ENCODE data around the gene ARHGEF28. TPM values are rescaled to one million over a fixed set of nuclear protein-coding genes. Genes with fewer than 3 reads are reported as not detected.

ARHGEF28 gene
- total RNA-seq, 1 experiment from 2014 or later: 0.57 TPM

DNA sequence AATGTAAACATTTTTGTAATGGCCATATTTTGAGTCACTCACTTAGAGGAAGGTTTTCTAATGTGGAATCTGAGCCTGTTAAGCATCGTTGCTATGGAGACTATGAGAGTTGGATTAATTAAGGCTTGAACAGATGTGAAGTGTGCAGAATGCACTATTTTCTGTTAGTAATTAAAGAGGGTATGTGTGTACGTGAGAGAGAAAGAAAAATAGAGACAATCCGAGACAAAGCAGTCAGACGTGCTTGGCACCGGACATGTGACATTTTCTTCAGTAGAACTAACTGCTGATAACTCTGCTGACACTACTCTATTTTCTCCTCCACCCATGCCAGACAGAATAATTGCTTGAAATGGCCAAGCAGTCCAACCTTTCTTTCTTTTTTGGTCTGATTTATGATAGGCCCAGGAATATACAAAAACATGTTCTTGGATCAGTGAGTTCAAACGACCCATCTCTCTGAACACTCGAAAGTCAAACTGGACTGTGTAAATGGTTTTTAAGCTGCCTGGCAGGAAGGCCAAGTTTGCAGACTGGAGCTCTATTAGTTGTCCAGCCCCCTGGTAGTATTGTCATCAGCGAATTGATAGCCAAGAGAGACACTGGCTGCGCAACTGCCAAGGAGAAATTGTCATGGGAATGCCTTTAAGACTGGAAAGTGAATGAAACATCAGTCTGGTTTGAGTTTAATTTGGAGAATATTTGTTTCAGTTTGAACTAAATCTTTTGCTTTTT is 322.1 kb downstream of the ARHGEF28 start:
- no peak overlapping the region for H3K4me2 ChIP-seq (ENCODE audit: insufficient read depth, insufficient read length, low read length)

More for the DNA sequence above, 322.1 kb downstream of the ARHGEF28 start:
- Histone ChIP-seq H4K5ac (ENCODE audit: insufficient read length, low read depth, low read length) (no peak overlapping the region), H3K79me2 (ENCODE audit: insufficient read depth, low read length) (no peaks in the 10 kb centered on the region), H2AK5ac (ENCODE audit: insufficient read length, low read length) (no peak overlapping the region), H3K9ac (ENCODE audit: extremely low read depth, insufficient read length, low read length) (no peak overlapping the region), H3K4ac (ENCODE audit: low read depth, low read length) (no peak overlapping the region), H3T11ph (ENCODE audit: low read length) (no peak overlapping the region), H3K79me1 (ENCODE audit: insufficient read depth, low read depth, low read length, poor library complexity, severe bottlenecking) (no peaks in the 10 kb centered on the region), H3K9me3 (ENCODE audit: control insufficient read depth, low read depth, low read length) (no peaks in the 10 kb centered on the region), H4K20me1 (ENCODE audit: control insufficient read depth, insufficient read depth, insufficient read length) (no peaks in the 10 kb centered on the region), H3K14ac (ENCODE audit: insufficient read depth, low read length) (no peak overlapping the region), H3K18ac (ENCODE audit: insufficient read length, low read depth, low read length) (no peak overlapping the region), H2BK12ac (ENCODE audit: insufficient read length, low read depth, low read length) (no peak overlapping the region), H3K23ac (ENCODE audit: insufficient read length, low read depth, low read length) (no peak overlapping the region), H4K91ac (ENCODE audit: insufficient read length, low read depth, low read length) (no peak overlapping the region), H2AFZ (ENCODE audit: low read length) (no peak overlapping the region), H3K4me1 (ENCODE audit: insufficient read depth, low read length) (no peaks in the 10 kb centered on the region), H2BK120ac (ENCODE audit: low read depth, low read length, poor library complexity, severe bottlenecking) (no peak overlapping the region), H2BK20ac (ENCODE audit: low read depth, low read length, poor library complexity, severe bottlenecking) (no peak overlapping the region), H4K8ac (replicated peaks; ENCODE audit: insufficient read length, low read depth, low read length) (no peak overlapping the region), H2BK15ac (ENCODE audit: low read depth, low read length) (no peak overlapping the region), H2BK5ac (ENCODE audit: insufficient read length, low read length) (no peak overlapping the region), H3K27me3 (ENCODE audit: insufficient read depth, low read length) (no peaks in the 10 kb centered on the region), H3K27ac (ENCODE audit: insufficient read length, low read depth, low read length) (no peak overlapping the region), H3K23me2 (ENCODE audit: insufficient read length, low read depth, low read length, poor library complexity, severe bottlenecking) (no peaks in the 10 kb centered on the region), H3K56ac (ENCODE audit: insufficient read length, low read depth, low read length) (no peak overlapping the region)
- H3K4me1 Mint-ChIP-seq: no peaks in the 10 kb centered on the region
- TF ChIP-seq CTCF (conservative IDR thresholded peaks at IDR 0.05): no peak
- H3K27ac Mint-ChIP-seq: no peak overlapping the region
- H3K27me3 Mint-ChIP-seq (ENCODE audit: low read depth): peaks cover 2% of the 10 kb centered on the region
- no peak overlapping the region for H3K4me3 Mint-ChIP-seq
- peaks cover 4 to 5% of the 10 kb centered on the region in 2 experiments; a peak in 3 of 5 replicates for H3K9me3 Mint-ChIP-seq
- WGBS (ENCODE audit: extremely low coverage, insufficient read length, low lambda C conversion rate): no CpG with 5 or more reads among the region's 9 CpGs
- no peak for DNase-seq
- peaks cover 0 to 4% (median 0%) of the 10 kb centered on the region in 3 experiments; a peak in 1 of 7 replicates for H3K36me3 Mint-ChIP-seq (ENCODE audit: insufficient read depth in 1 of 3, low read depth in 3 of 3)
